ENCODE data around the gene IFNA8. TPM values are rescaled to one million over a fixed set of nuclear protein-coding genes. Genes with fewer than 3 reads are reported as not detected.

Gene IFNA8
- total RNA-seq, 1 experiment from 2014 or later: not detected

GRCh38 chr9:21399956-21400355 lies 9.0 kb upstream of the IFNA8 start:
- TF ChIP-seq CTCF (conservative IDR thresholded peaks at IDR 0.05; ENCODE audit: low read depth, low read length): no peak
- TF ChIP-seq EZH2 (IDR thresholded peaks at IDR 0.05; ENCODE audit: borderline replicate concordance, low read depth, low read length, poor library complexity, severe bottlenecking): no peak
- no peak overlapping the region for H3K27ac ChIP-seq (ENCODE audit: low read depth, low read length, poor library complexity, severe bottlenecking)
- no peak for DNase-seq (ENCODE audit: low spot score)
- H3K4me3 ChIP-seq (ENCODE audit: low read depth, low read length, poor library complexity, severe bottlenecking): no peak overlapping the region
- POLR2A ChIA-PET (ENCODE audit: low non-redundant PET): no interaction called here
- BruUV-seq (replicated peaks): no TSS peak
- peaks cover 78% of the 10 kb centered on the region for H3K27me3 ChIP-seq (replicated peaks; ENCODE audit: insufficient read depth, low read depth, low read length, poor library complexity)
- intact Hi-C loops (cut with micrococcal nuclease; ENCODE audit: unreplicated experiment): loop anchor here (5.0 kb wide), 1 partner anchor 78 kb away; no protein-coding TSS in a partner anchor
- H3K9me3 ChIP-seq (ENCODE audit: low read depth, low read length, poor library complexity, severe bottlenecking): no peaks in the 10 kb centered on the region
- H3K36me3 ChIP-seq (ENCODE audit: insufficient read depth, low read length, poor library complexity, severe bottlenecking): no peaks in the 10 kb centered on the region
- H3K4me1 ChIP-seq (ENCODE audit: insufficient read depth, low read length, poor library complexity, severe bottlenecking): no peaks in the 10 kb centered on the region
- CTCF ChIA-PET: no interaction called here

DNA sequence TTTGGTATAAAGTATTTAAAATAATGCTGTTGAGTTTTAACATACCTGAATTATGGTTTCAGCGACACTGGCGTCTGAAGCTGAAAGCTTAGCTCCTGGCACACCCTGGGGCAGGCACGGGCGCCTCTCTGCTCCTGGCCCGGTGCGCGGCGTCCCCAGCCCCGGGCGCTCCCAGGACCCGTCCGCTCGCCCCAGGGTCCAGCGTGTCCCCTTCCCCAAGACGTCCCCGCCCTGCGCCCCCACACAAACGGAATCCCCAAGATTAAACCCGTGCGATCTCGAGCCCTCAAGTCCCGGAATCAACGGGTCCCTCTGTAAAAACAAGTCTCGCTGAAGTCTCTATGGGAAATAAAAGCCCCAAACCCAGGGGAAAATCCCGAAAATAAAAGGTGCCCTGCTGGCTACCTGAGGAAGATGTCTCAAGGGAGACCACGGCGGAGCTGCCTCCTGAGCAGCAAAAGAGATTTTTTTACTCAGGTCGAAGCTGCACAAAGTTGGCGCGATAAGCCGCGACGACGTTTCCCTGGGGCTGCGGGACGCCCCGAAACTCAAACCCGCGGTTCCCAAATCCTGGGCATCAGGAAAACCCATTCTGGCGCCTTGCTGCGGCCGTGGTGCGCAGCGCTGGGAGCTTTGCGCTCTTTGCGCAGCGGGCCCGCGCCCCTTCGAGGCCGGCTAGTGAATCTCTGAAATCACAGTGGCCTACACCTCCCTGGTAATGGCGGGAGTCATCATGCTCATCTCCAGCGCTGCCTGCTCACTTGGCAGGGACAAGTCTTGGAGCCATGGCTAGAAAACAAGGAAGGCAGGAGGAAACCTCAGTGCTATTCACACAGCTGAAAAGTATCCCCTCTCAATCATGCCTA lies 6.3 kb upstream of the IFNA8 start:
- no peaks in the 10 kb centered on the region for H3K36me3 ChIP-seq (ENCODE audit: insufficient read depth, low read length, poor library complexity, severe bottlenecking)
- POLR2A ChIA-PET (ENCODE audit: low non-redundant PET): no interaction called here
- intact Hi-C loops (cut with micrococcal nuclease; ENCODE audit: unreplicated experiment): loop anchor here (5.0 kb wide), 1 partner anchor 80 kb away; no protein-coding TSS in a partner anchor
- no peak overlapping the region for H3K4me3 ChIP-seq (ENCODE audit: low read depth, low read length, poor library complexity, severe bottlenecking)
- H3K27me3 ChIP-seq (replicated peaks; ENCODE audit: insufficient read depth, low read depth, low read length, poor library complexity): peaks cover 58% of the 10 kb centered on the region
- CTCF ChIA-PET: no interaction called here
- BruUV-seq (replicated peaks): no TSS peak
- no peak overlapping the region for H3K27ac ChIP-seq (ENCODE audit: low read depth, low read length, poor library complexity, severe bottlenecking)
- H3K9me3 ChIP-seq (ENCODE audit: low read depth, low read length, poor library complexity, severe bottlenecking): no peaks in the 10 kb centered on the region
- no peaks in the 10 kb centered on the region for H3K4me1 ChIP-seq (ENCODE audit: insufficient read depth, low read length, poor library complexity, severe bottlenecking)
- no peak for TF ChIP-seq CTCF (conservative IDR thresholded peaks at IDR 0.05; ENCODE audit: low read depth, low read length)
- TF ChIP-seq EZH2 (IDR thresholded peaks at IDR 0.05; ENCODE audit: borderline replicate concordance, low read depth, low read length, poor library complexity, severe bottlenecking): peak; percentile 61
- DNase-seq (ENCODE audit: low spot score): no peak

DNA sequence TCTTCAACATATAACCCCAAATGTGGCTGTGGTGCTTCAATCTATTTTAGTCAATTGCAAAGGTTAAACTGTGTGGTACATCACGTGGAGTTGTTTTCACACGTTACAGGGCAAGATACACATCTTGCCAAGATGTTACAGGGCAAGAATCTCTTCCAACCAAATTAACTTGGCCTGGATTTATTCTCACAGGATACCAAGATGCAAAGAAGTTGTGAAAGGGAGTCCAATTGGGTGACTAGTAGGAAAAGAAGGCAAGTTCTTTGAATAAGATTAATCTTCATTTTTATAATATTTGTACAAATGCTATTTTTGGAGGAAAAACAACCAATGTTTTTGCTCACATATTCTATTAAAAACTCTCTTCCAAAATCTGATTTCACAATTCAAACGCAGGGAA lies 4.8 kb upstream of the IFNA8 start:
- Histone ChIP-seq H3K4me3 (ENCODE audit: low read depth, low read length, poor library complexity, severe bottlenecking) (no peak overlapping the region), H3K36me3 (ENCODE audit: insufficient read depth, low read length, poor library complexity, severe bottlenecking) (no peaks in the 10 kb centered on the region), H3K27ac (ENCODE audit: low read depth, low read length, poor library complexity, severe bottlenecking) (no peak overlapping the region), H3K9me3 (ENCODE audit: low read depth, low read length, poor library complexity, severe bottlenecking) (no peaks in the 10 kb centered on the region), H3K4me1 (ENCODE audit: insufficient read depth, low read length, poor library complexity, severe bottlenecking) (no peaks in the 10 kb centered on the region), H3K27me3 (replicated peaks; ENCODE audit: insufficient read depth, low read depth, low read length, poor library complexity) (peaks cover 45% of the 10 kb centered on the region)
- DNase-seq (ENCODE audit: low spot score): no peak
- ChIA-PET POLR2A (ENCODE audit: low non-redundant PET) (no interaction called here), CTCF (no interaction called here)
- BruUV-seq (replicated peaks): no TSS peak
- intact Hi-C loops (cut with micrococcal nuclease; ENCODE audit: unreplicated experiment): loop anchor here (5.0 kb wide), 1 partner anchor 82 kb away; no protein-coding TSS in a partner anchor
- TF ChIP-seq CTCF (conservative IDR thresholded peaks at IDR 0.05; ENCODE audit: low read depth, low read length) (no peak), EZH2 (IDR thresholded peaks at IDR 0.05; ENCODE audit: borderline replicate concordance, low read depth, low read length, poor library complexity, severe bottlenecking) (no peak)
